ENCODE results near the gene CPD.
"Not testable (repeated sequence)": the region's sequence is repeated elsewhere in the genome, so short reads cannot be mapped to it uniquely, and the experiment has no call there.

Gene CPD

DNA sequence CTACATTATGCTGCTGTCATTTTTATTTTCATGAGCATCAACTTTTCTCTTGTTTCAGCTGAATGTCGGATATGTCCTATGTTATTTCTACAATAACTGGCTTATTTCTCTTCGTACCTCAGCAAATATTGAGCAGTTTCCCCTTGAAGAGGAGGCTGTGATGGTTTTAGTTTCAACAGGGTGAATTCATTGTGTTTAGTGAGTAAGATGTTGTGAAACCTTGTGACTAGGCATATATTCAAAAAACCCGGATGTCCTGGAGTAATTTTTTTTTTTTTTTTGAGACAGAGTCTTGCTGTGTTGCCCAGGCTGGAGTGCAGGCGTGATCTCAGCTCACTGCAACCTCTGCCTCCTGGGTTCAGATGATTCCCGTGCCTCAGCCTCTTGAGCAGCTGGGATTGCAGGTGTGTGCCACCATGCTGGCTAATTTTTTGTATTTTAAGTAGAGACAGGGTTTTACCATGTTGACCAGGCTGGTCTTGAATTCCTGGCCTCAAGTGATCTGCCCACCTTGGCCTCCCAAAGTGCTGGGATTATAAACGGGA, 11.1 kb downstream of the CPD start:
- DNase-seq, result no peak

DNA sequence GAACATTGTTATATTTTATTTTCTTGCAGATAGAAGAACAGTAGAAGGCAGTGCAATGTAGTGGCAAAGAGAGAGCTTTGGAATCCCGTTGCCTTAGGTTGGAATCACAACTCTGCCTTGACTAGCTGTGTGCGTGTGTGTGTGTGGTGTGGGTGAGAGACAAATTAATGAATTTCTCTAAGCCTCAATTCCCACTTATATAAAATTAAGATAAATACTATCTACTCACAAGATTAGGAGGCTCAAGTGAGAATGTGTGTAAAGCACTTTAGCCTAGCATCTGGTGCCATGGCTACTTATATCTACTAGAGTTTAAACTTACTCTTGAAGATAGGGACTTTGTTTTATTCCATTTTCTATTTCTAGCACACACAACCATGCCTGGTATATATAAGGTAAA, 12.8 kb downstream of the CPD start:
- no peak for DNase-seq

DNA sequence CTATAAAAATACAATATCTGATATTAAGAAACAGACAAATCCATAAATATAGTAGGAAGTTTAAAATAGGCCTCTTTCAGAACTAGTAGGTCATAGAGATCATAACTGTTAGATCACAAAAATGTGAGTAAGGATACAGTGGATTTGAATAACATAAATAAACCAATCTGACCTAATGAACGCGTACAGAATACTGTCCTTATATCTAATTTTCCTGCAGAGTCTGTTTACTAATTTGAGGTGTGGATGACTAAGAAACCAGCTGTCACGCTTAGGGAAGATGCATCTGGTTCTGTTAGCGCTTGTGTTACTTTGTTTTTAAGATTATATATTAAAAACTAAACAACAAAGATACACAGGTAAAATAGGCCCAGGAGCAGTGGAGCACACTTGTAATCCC, 14.8 kb downstream of the CPD start:
- no peak for DNase-seq

DNA sequence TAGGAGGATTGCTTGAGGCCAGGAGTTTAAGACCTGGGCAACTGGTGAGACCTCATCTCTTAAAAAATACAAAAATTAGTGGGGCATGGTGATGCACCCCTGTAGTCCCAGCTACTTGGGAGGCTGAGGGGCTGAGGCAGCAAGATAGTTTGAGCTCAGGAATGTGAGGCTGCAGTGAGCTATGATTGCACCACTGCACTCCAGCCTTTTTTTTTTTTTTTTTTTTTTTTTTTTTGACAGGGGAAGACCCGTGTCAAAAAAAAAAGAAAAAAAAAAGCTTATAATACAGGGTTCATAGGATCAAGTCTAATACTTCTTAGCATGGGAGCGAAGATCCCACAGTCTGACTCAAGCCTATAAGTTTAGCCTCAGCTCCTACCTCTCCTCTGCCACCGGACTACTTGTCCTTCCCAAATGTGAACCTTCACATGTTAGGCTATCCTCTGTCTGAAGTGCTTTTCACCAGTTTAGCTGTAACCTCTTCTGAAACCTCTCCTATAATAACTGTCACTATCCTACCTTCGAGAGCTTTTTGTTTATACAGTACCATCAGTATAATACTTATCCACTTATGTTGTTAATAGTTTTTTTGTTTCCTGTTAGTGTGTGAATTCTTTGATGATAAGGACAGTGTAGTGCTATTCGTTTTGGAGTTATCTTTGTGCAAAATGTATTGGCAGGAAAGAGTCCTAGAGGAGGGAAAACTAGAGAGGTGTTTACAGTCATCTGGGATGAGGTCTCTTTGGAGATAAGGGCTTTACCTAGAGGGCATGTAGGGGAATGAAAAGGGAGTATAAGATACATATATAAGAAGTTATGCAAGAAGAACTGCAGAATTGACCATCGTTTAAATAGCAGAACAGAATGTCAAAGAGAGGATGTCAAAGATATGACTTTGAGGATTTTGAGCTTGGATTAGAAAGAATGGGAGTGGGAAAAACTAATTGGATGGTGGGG, 15.5 kb downstream of the CPD start:
- DNase-seq, result no peak

DNA sequence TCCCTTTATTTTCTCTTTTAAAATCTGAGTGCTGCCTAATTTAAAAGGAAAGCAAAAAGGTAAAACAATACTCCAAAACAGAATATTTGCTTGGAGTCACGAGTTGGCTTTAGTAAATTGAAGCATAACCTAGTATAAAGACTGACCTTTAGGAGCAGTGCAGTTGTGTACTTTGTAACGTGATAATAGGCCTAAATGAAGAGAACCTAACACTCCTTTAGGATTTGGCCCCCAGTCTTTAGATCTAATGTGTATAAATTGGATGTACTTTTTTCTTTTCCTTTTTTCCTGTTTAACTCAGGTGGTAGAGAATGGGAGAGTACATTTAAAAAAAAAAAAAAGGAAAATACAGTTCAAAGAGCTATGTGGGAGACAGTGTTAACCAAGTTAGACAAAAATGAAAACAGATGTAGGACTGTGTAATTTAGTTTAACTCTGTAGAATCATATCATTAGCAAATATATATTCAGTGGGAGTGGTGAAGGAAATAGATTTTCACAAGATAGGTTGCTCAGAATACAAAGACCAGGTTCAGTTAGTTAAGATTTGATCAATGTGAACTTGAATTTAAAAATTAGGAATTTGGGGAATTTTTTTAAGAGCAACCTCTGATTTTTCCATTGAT, 16.8 kb downstream of the CPD start:
- DNase-seq, result no peak

DNA sequence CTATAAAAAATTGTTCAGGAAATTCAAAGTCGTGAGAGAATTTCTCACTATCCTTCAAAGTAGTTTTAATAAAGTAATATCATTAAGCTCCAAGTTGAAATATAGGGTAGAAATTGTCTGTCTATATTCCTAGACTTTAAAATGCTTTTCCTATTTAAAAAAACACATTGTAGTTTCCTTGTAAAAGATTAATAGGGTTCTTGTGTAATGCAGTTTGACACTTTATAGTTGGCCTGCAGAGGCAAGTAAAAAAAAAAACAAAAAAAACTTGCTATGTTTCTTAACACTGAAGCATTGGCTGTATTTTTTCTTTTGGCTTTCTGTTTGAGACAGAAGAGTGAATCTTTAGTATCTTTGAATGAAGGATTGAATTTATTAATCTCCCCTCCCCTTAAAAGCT, 17.4 kb downstream of the CPD start:
- no peak for DNase-seq

DNA sequence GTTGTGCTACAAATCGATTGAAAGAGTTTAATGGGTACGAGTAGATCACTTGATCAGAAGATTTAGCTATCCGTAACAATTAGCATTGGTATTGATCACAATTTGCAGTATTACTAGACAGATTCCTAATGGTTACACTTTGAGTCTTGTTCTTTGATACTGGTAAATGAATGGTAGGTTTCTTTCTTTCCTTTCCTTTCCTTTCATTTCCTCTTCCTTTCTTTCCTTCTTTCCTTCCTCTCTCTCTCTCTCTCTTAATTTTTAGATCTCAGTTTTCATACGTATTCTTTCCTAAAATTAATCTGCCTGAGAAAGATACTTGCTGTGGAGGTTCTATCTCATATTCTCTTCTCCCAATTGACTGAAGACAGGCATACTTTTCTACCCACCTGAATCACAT, 17.9 kb downstream of the CPD start:
- no peak for DNase-seq

DNA sequence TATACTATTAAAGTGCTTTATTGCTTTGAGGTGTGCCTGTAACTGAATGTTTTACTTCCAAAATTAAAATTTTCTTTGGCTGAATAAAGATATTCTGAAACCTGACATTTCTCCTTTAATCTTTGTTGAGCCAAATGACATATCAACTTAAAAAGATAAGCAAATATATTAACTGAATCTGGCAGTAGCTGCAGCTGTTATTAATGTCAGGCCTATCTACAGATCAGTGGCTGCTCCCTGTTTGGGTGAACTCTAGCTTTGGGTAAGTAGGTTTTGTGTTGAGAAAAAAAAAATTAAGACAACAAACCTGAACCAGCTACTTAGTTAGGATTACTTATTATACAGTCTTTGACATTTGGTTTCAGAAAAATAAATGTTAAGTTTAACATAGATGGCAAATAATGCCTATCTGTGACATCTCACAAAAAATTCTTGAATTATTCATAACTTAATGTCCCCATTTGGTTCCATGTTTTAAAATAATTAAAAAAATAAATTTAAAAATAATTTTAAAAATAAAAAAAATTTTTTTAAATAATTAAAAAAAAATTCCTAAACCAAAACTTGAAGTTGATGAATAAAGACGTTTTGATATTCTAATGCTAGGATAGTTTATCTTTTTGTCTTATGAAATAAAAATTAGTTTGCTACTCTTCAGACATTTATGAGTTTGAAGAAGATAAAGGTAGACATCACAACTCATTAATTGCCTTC, 19.8 kb downstream of the CPD start:
- no peak for DNase-seq

DNA sequence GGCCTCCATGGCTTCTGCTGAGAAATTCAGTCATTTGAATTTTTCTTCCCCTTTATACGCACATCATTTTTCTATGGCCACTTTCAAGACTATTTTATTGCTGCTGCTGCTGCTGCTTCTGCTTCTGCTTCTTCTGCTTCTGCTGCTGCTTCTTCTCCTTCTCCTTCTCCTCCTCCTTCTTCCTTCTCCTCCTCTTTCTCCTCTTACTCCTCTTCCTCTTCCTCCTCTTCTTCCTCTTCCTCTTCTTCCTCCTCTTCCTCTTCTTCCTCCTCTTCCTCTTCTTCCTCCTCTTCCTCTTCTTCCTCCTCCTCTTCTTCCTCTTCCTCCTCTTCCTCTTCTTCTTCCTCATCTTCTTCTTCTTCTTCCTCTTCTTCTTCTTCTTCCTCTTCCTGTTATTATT, 22.4 kb downstream of the CPD start:
- DNase-seq, result no peak

DNA sequence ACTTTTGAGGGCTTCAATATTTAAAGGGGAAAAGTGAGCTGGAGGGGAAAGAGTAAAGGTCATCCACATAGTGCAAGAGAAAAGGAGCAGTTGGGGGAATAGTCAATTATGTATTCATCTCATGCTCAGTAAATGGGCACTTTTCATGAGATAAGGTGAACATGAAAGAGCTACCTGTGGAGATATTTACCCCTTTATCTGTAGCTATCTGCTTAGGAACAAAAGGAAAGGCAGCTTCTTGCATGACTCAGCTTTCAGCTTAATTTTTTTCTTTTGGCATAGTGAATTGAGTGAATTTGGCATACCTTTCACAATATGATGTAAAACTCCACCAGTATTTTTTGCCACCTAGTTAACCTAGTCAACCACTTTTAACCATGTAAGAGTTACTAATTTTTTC, 26.4 kb downstream of the CPD start:
- DNase-seq, result no peak

DNA sequence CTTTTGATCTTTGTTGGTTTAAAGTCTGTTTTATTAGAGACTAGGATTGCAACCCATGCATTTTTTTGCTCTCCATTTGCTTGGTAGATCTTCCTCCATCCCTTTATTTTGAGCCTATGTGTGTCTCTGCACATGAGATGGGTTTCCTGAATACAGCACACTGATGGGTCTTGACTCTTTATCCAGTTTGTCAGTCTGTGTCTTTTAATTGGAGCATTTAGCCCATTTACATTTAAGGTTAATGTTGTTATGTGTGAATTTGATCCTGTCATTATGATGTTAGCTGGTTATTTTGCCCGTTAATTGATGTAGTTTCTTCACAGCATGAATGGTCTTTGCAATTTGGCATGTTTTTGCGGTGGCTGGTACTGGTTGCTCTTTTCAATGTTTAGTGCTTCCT, 31.9 kb downstream of the CPD start:
- DNase-seq, result not testable (repeated sequence)

DNA sequence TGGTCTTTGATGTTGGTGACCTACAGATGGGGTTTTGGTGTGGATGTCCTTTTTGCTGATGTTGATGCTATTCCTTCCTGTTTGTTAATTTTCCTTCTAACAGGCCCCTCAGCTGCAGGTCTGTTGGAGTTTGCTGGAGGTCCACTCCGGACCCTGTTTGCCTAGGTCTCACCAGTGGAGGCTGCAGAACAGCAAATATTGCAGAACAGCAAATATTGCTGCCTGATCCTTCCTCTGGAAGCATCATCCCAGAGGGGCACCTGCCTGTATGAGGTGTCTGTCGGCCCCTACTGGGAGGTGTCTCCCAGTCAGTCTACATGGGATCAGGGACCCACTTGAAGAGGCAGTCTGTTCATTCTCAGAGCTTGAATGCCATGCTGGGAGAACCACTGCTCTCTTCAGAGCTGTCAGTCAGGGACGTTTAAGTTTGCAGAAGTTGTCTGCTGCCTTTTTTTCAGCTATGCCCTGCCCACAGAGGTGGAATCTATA, 33.3 kb downstream of the CPD start:
- not testable (repeated sequence) for DNase-seq

DNA sequence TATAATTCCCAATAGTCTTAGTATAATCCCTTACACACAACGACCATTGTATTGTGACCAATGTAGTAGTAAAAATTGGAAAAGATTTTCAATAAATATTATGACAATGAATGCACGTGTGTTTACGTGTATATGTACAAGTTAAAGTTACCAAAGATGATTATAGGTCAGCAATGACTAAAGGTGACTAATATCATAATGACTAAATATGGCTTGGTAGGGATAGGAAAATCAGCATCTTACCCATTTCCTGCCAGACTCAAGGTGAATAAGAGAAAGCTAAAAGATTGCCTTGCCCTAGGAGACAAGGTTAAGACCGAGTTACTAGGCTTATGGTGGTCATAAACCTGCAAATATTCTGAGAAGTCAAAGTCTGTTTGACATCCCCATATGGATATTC, 34.4 kb downstream of the CPD start:
- no peak for DNase-seq

DNA sequence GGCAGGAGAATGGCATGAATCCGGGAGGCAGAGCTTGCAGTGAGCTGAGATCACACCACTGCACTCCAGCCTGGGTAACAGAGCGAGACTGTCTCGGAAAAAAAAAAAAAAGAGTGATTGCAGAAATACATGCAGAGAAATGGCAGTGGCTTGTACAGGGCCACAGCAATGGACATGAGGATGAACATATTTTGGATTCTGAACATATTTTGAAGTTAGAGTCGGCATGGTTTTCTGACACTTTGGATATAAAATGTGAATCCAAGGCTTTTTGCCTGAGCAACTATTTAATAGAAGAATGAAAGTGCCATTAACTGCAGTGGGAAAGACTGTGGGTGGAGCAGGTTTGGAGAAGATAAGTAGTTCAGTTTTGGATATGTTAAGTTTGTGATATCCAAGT, 35.8 kb downstream of the CPD start:
- no peak for DNase-seq

DNA sequence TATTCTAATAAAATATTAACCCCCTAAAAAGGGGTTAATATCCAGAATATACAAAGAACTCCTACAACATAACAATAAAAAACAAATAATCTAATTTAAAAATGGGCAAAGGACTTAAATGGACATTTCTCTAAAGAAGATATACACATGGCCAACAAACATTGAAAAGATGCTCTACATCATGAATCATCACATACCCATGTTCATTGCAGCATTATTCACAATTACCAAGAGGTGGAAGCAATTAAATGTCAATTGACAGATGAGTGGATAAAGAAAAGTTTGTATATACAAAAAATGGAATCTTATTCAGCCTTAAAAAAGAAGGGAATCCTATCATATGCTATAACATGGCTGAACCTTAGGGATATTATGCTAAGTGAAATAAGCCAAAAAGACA, 36.8 kb downstream of the CPD start:
- DNase-seq, result no peak

DNA sequence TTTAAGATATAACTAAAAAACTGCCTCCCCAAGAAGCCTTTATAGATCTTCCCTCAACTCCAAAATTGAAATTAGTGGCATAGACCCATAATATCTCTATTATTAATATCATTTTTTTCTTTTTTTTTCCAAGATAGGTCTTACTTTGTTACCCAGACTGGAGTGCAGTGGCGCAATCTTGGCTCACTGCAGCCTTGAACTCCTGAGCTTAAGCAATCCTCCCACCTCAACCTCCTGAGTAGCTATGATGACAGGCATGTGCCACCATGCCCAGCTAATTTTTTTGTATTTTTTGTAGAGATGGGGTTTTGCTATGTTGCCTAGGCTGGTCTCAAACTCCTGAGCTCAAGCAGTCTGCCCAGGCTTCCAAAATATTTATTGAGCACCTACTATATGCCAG, 39.3 kb downstream of the CPD start:
- DNase-seq, result not testable (repeated sequence)

DNA sequence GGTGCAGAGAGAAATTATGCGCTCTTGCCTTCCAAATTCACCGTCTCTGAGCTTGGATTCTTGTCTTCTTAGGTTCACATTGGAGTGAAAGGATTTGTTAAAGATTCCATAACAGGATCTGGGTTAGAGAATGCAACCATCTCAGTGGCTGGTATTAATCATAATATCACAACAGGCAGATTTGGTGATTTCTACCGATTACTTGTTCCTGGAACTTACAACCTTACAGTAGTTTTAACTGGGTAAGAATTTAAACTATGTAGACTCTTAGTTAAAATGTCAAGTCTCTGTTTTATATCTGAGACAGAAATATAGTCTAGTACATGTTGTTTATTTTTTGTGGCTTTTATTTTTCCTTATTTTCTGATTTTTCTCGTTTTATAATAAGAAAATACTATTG, 42.9 kb downstream of the CPD start:
- no peak for DNase-seq

DNA sequence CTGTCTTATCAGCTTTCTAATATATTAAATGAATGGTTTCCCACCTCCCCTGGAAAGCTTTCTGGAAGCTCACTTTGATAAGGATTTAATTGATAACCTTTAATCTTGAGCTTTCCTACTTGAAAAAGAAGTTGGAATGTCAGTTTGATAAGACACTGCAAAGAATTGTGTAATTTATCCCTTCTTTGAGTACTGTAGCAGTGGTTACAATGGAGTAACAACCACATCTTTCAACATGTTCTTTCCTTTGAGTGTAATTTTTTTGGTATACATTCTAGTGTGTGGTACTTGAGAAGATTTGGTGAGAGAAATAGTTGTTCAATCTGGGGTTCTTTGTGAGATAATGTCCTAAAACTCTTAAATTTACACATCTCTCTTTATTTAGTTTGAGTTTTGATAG, 43.4 kb downstream of the CPD start:
- no peak for DNase-seq

DNA sequence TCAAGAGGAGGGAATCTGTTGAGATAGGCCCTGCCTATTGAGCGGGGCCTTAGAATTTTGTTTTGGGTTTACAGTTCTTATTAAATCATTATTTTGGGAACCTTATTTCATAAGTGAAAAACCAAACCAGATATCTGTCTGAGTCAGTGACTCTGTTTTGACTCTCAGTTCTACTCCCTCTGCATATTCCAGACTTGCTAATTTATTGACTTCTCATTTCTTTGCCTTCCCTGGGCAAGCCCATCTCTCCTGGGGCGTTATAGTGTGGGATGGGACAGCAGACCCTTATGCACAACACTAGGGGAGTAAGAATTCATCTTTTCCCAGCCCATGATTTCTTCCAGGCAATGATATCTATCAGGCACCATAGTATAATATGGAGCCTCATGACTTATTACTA, 45.7 kb downstream of the CPD start:
- DNase-seq, result no peak

DNA sequence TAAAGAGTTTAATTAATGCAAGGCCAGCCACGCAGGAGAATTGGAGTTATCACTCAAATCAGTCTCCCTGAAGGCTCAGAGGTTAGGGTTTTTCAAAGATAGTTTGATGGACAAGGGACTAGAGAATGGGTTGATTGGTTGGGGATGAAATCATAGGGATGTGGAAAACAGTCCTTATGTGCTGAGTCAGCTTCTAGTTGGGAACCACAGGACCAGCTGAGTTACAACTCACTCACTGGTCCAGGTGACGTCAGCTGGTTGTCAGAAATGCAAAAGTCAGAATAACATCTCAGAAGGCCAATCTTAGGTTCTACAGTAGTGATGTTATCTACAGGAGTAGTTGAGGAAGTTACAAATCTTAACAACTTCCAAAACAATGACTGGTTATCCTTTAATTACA, 47.6 kb downstream of the CPD start:
- no peak for DNase-seq

DNA sequence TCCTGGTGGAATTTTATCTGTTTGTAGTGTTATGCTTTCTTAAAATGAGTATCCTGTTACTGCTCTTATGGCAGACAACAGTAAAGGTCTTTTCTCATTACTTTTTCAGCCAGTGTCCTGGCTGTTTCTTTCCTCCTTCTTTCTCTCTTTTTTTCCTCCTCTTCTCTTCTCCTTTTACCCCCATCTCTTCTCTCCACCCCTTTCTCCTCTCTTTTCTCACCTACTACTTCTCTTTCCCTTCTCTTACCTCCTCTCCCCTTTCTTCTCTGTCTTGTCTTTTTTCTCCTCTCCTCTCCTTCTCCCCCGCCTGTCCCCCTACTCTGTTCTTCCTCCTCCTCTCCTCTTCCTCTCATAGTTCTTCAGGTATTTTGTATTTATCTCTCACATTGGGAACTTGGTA, 48.9 kb downstream of the CPD start:
- no peak for DNase-seq

DNA sequence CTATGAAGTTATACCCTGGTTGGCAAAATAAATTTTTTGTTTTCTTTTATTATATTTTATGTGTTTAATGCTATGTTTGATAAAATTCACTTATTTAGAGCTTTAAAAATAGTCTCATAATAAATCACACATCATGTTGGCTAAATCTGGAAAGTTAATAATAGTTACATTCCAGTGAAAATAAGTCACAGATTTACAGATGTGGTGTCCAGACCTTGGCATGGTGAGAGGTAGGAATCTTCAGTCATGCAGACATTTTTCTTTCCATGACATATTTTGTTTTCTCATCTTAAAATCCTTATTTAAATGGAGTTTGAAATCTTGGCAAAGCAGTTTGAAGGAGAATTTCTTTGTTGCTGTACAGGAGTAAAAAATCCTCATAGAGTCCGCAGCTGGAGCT, 50.4 kb downstream of the CPD start:
- no peak for DNase-seq

DNA sequence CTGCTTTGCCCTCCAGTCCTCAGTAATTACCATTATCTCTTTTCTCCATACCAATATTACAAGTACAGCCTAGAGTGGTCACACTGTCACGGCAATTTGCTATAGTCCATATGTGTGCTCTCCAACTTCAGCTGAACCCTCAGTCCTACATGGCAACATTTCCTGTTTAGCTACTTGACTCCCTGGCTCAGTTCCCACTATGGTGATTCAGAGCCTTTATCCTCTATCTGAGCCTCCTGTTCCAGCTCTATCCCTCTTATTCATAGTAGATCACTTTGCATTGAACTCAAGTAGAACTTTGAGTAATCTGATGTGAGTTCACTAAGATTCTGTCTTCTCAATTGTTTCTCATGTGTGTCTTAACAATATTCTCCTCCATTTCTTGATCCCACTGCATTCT, 54.8 kb downstream of the CPD start:
- no peak for DNase-seq

DNA sequence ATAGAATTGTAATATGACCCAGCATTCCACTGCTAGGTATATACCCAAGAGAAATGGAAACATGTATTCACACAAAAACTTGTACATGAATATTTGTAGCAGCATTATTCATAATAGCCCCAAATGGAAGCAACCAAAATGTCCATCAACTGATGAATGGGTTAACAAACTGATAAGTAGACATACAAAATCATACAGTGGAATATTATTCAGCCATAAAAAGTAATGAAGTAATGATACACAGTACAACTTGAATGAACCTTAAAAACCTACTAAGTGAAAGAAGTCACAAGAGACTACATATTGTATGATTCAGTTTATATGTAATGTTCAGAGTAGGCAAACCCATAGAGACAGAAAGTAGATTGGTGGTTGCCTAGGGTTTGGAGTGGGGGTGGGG, 58.0 kb downstream of the CPD start:
- no peak for DNase-seq

Data from activated CD4-positive, alpha-beta T cell treated with anti-CD3 and anti-CD28 coated beads, Interleukin-2, amount 50 U/mL, for 4 hours (primary cell).